Vagina (tissue), 2 donors: Measurements from ENCODE around the gene VMO1.

Experiments
- POLR2AphosphoS5 ChIP-seq, 2 donors: sonication (generic); formaldehyde crosslinking; IDR thresholded peaks; one replicate each; pipeline ENCODE4 v1.9.0; 2017; ENCODE audit warnings: antibody characterized with exemption in 2 of 2, mild to moderate bottlenecking in 2 of 2, low read depth in 1 of 2; ENCODE audit not compliant: insufficient read depth in 1 of 2
- TF ChIP-seq, protein P1 (sequence below), 3 experiments: fragments of 450-650 bp in 2 of 3; fragments of 200-600 bp in 1 of 3; sonication (generic) in 1 of 3; IDR thresholded peaks; one replicate each; pipeline ENCODE4 v1.5.1; 2017 to 2019; ENCODE audit warnings: antibody characterized with exemption in 3 of 3, mild to moderate bottlenecking in 2 of 3, moderate library complexity in 2 of 3

DNA sequence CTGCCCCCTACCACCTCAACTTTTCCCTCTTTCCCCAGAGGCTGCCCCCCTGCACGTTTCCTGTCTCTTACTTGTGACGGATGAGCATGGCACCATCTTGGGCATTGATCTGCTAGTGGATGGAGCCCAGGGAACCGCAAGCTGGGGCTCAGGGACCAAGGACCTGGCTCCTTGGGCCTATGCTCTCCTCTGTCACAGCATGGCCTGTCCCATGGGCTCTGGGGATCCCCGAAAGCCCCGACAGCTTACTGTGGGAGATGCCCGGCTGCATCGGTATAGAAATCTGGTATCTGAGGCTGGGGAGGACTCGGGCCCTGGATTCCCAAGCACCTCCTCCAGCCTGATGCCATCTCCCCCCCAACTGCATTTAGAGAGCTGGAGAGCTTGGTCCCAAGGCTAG lies 44.6 kb downstream of the VMO1 start:
- TF ChIP-seq, protein P1, sequence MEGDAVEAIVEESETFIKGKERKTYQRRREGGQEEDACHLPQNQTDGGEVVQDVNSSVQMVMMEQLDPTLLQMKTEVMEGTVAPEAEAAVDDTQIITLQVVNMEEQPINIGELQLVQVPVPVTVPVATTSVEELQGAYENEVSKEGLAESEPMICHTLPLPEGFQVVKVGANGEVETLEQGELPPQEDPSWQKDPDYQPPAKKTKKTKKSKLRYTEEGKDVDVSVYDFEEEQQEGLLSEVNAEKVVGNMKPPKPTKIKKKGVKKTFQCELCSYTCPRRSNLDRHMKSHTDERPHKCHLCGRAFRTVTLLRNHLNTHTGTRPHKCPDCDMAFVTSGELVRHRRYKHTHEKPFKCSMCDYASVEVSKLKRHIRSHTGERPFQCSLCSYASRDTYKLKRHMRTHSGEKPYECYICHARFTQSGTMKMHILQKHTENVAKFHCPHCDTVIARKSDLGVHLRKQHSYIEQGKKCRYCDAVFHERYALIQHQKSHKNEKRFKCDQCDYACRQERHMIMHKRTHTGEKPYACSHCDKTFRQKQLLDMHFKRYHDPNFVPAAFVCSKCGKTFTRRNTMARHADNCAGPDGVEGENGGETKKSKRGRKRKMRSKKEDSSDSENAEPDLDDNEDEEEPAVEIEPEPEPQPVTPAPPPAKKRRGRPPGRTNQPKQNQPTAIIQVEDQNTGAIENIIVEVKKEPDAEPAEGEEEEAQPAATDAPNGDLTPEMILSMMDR (IDR thresholded peaks at IDR 0.05) = no peak
- no peak for TF ChIP-seq POLR2AphosphoS5 (IDR thresholded peaks at IDR 0.05; ENCODE audit: insufficient read depth in 1 of 2, low read depth in 1 of 2)
